Measurements from ENCODE around the gene MRPL48.

The MRPL48 gene

GRCh38 chr11:73889019-73889418 lies 101.3 kb downstream of the MRPL48 start:
- DNase-seq, result no peak

GRCh38 chr11:73889536-73889935 lies 101.9 kb downstream of the MRPL48 start:
- DNase-seq, result peak in 1 of 56 donors; percentile 5

- no peak for DNase-seq
These were observed 105.4 kb downstream of the MRPL48 start for GRCh38 chr11:73893041-73893440.

GRCh38 chr11:73894725-73895335 lies 107.2 kb downstream of the MRPL48 start:
- no peak for DNase-seq

GRCh38 chr11:73902303-73902702 lies 114.6 kb downstream of the MRPL48 start:
- no peak for DNase-seq

- DNase-seq, result no peak
These were observed 119.5 kb downstream of the MRPL48 start for GRCh38 chr11:73907191-73907590.

- DNase-seq, result no peak
These were observed 124.4 kb downstream of the MRPL48 start for GRCh38 chr11:73912026-73912425.

- DNase-seq, result no peak
These were observed 125.8 kb downstream of the MRPL48 start for GRCh38 chr11:73913472-73913871.

GRCh38 chr11:73914284-73914683 lies 126.6 kb downstream of the MRPL48 start:
- no peak for DNase-seq
